ENCODE measurements around the gene TRAPPC2L. TPM values are rescaled to one million over a fixed set of nuclear protein-coding genes. Genes with fewer than 3 reads are reported as not detected.

TRAPPC2L gene
- total and polyA plus RNA-seq, 2 experiments from 2014 or later: 58.7 to 215 TPM

DNA sequence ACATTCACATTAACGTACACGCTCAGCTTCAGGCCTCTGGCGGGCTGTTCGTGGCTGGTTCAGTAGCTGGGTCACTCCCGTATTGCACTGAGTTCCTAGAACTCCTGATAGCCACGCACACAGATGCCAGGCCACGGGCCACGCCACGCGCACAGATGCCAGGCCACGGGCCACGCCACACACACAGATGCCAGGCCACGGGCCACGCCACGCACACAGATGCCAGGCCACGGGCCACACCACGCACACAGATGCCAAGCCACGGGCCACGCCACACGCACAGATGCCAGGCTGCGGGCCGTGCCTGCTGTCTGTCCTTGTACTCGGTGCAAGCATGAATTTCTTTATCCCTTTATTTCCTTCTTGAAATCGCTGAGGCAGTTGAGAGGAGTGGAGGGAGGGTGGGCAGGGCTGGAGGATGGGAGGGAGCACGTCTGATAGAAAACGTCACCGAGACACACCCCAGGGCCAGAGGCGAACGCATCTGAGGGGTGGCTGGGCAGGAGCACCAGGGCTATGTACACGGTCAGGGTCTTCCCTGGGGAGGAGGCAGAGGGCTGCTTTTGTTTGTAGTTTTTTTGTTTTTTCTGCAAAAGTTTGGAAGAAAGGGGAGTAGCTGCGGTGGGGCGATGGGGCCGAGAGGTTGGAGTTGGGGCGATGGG lies 18.1 kb downstream of the TRAPPC2L start:
- Histone ChIP-seq H3K27ac (no peak overlapping the region), H3K9me3 (ENCODE audit: low read depth) (no peaks in the 10 kb centered on the region), H4K20me1 (ENCODE audit: insufficient read depth, poor library complexity, severe bottlenecking) (no peaks in the 10 kb centered on the region), H3K9me2 (replicated peaks; ENCODE audit: insufficient read depth) (no peaks in the 10 kb centered on the region), H3K4me1 (ENCODE audit: insufficient read depth) (no peaks in the 10 kb centered on the region), H3K79me2 (no peaks in the 10 kb centered on the region), H3K4me3 (no peak overlapping the region), H3K27me3 (no peaks in the 10 kb centered on the region), H2AFZ (no peak overlapping the region), H3K36me3 (replicated peaks; ENCODE audit: insufficient read depth, low read depth) (no peaks in the 10 kb centered on the region), H3K4me2 (no peak overlapping the region)
- 94% methylated on average over 33 of the region's 34 CpGs for WGBS (ENCODE audit: low lambda C conversion rate, missing lambda C conversion rate)
- TF ChIP-seq EZH2 (IDR thresholded peaks at IDR 0.05; ENCODE audit: borderline replicate concordance) (no peak), EZH2phosphoT487 (IDR thresholded peaks at IDR 0.05; ENCODE audit: low read depth, severe bottlenecking, unreplicated experiment) (no peak)
- TF ChIP-seq, protein P1, sequence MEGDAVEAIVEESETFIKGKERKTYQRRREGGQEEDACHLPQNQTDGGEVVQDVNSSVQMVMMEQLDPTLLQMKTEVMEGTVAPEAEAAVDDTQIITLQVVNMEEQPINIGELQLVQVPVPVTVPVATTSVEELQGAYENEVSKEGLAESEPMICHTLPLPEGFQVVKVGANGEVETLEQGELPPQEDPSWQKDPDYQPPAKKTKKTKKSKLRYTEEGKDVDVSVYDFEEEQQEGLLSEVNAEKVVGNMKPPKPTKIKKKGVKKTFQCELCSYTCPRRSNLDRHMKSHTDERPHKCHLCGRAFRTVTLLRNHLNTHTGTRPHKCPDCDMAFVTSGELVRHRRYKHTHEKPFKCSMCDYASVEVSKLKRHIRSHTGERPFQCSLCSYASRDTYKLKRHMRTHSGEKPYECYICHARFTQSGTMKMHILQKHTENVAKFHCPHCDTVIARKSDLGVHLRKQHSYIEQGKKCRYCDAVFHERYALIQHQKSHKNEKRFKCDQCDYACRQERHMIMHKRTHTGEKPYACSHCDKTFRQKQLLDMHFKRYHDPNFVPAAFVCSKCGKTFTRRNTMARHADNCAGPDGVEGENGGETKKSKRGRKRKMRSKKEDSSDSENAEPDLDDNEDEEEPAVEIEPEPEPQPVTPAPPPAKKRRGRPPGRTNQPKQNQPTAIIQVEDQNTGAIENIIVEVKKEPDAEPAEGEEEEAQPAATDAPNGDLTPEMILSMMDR (IDR thresholded peaks at IDR 0.05; ENCODE audit: poor library complexity): no peak
- DNase-seq (ENCODE audit: low spot score): no peak

DNA sequence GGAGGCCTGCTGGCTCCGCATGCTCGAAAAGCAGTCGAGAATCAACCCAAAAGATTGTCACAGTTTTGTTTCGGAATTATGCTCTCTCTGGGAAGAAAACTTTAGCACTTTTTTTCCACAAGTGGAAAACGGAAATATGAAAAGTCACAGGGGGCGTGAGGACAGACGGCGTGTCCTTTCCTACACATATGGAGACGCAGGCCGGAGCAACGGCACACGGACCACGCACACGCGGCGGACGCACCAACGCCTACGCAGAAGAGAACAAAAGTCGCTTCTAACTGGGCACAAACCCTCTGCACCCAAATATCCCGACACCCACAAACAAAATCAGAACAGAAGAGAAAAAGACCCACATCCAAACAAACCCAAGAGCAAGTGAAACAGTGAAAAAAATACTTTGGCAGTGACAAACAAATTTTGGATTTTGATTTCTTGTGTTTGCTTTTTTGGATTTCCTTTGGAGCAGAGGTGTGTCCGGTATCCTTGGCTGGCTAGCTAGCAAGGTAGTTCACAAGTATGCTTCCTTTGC lies 18.8 kb downstream of the TRAPPC2L start:
- no peaks in the 10 kb centered on the region for H3K27me3 ChIP-seq
- H3K9me3 ChIP-seq (ENCODE audit: low read depth): no peaks in the 10 kb centered on the region
- no peaks in the 10 kb centered on the region for H3K79me2 ChIP-seq
- no peak overlapping the region for H2AFZ ChIP-seq
- H3K4me3 ChIP-seq: no peak overlapping the region
- DNase-seq (ENCODE audit: low spot score): no peak
- H3K36me3 ChIP-seq (replicated peaks; ENCODE audit: insufficient read depth, low read depth): no peaks in the 10 kb centered on the region
- H3K4me2 ChIP-seq: no peak overlapping the region
- H4K20me1 ChIP-seq (ENCODE audit: insufficient read depth, poor library complexity, severe bottlenecking): no peaks in the 10 kb centered on the region
- TF ChIP-seq, protein P1 (IDR thresholded peaks at IDR 0.05; ENCODE audit: poor library complexity): no peak
- no peak for TF ChIP-seq EZH2 (IDR thresholded peaks at IDR 0.05; ENCODE audit: borderline replicate concordance)
- TF ChIP-seq EZH2phosphoT487 (IDR thresholded peaks at IDR 0.05; ENCODE audit: low read depth, severe bottlenecking, unreplicated experiment): no peak
- H3K4me1 ChIP-seq (ENCODE audit: insufficient read depth): peaks cover 3% of the 10 kb centered on the region
- no peaks in the 10 kb centered on the region for H3K9me2 ChIP-seq (replicated peaks; ENCODE audit: insufficient read depth)
- no peak overlapping the region for H3K27ac ChIP-seq
- 95% methylated on average over 22 of the region's 22 CpGs for WGBS (ENCODE audit: low lambda C conversion rate, missing lambda C conversion rate)

DNA sequence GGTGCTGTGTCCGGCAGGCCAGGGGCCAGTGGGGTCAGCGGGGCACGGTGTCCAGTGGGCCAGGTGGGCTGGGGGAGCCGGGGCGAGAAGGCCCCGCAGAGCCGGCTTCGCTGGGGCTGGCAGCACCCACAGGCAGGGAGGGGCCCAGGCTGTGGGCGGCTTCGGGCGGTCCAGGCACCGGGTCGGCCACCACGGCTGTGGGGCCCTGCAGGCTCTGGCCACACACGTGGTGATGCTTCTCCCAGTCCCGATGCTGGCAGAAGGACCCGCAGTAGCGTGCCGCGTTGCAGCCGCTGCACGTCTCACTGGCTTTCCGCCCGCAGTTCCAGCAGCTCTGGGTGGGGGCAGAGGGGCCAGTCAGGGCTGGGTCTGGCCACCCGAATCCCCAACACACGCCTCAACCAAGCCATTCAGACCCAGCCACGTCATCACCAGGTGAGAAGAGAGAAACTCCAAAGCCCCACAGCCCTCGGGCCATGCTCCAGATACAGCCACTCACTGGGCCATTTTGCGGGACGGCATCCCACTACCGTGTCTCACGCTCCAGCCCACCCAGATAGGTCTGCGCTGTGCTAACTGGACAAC lies 20.1 kb downstream of the TRAPPC2L start:
- H2AFZ ChIP-seq: no peak overlapping the region
- no peaks in the 10 kb centered on the region for H3K9me2 ChIP-seq (replicated peaks; ENCODE audit: insufficient read depth)
- no peaks in the 10 kb centered on the region for H3K27me3 ChIP-seq
- no peaks in the 10 kb centered on the region for H3K36me3 ChIP-seq (replicated peaks; ENCODE audit: insufficient read depth, low read depth)
- no peaks in the 10 kb centered on the region for H3K9me3 ChIP-seq (ENCODE audit: low read depth)
- WGBS (ENCODE audit: low lambda C conversion rate, missing lambda C conversion rate): 93% methylated on average over 27 of the region's 33 CpGs
- H3K4me1 ChIP-seq (ENCODE audit: insufficient read depth): peaks cover 8% of the 10 kb centered on the region
- H3K4me2 ChIP-seq: no peak overlapping the region
- TF ChIP-seq EZH2 (IDR thresholded peaks at IDR 0.05; ENCODE audit: borderline replicate concordance) (no peak), EZH2phosphoT487 (IDR thresholded peaks at IDR 0.05; ENCODE audit: low read depth, severe bottlenecking, unreplicated experiment) (no peak)
- TF ChIP-seq, protein P1 (IDR thresholded peaks at IDR 0.05; ENCODE audit: poor library complexity): no peak
- no peaks in the 10 kb centered on the region for H3K79me2 ChIP-seq
- no peak overlapping the region for H3K4me3 ChIP-seq
- DNase-seq (ENCODE audit: low spot score): no peak
- no peak overlapping the region for H3K27ac ChIP-seq
- no peaks in the 10 kb centered on the region for H4K20me1 ChIP-seq (ENCODE audit: insufficient read depth, poor library complexity, severe bottlenecking)

Data from hepatocyte (in vitro differentiated cells).